ENCODE data around the gene ATP6V1F.
"Not testable (repeated sequence)": the region's sequence is repeated elsewhere in the genome, so short reads cannot be mapped to it uniquely, and the experiment has no call there.

ATP6V1F gene

DNA sequence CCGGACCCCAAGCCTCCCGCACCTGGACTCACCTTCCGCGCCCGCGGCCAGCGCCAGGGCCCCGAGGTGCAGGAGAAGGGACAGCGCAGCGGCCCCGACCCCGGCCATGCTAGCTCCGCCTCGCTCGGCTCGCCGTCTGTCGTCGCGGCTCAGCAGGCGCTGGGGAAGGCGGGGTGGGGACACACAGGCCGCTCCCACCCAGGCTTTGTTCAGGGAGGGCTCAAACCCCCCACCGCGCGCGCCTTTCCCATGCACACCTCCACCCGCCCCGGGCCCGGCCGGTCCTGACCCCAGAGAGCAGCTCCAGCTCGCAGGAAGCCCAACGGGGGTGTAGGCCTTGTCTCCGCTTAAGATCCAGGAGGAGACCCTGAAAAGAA is 47.9 kb downstream of the ATP6V1F start, which contains the start of gene KCP:
Gene KCP, minus strand, starts transcription at position 141 of the 377 bp plus-strand sequence. Its CDS starts 33 bp downstream, at position 108.
- peak within 1 kb of the TSS; percentile 58 for H3K4me3 ChIP-seq (ENCODE audit: low read depth, low read length)
- no peak for DNase-seq

DNA sequence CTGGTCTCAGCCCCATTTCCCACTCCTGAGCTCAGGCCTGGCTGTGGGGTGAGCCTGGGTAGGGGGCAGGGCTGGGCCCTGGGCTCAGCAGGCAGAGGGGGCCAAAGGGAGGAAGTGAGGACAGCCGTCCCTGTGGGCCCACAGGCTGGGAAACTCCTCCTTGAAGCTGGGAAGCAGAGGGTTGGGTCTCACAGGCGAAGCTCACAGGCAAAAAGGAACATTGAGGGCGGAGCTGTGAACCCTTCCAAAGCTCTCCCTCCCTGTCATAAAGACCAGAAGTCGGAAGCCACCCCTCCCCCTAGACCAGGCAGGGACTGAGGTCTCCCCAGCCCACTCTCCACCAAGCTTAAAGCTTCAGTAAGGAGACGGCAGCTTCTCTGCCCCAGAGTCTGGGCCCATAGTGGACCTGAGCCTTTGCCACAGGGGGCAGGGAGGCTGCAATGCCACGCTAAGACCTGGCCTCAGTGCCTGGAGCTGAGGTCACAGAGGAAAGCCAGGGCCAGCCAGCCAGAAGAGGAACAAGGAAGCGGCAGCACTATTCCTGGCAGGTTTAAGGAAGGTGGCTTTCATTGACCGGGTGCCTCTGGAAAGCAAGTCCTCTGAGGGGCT is 48.9 kb downstream of the ATP6V1F start:
- DNase-seq, result peak; percentile 50
- peaks cover 10% of the 10 kb centered on the region for H3K4me1 ChIP-seq
- no peaks in the 10 kb centered on the region for H3K36me3 ChIP-seq
- H3K4me3 ChIP-seq (ENCODE audit: low read depth, low read length), result no peak overlapping the region
- H3K27me3 ChIP-seq, result no peaks in the 10 kb centered on the region
- H3K9me3 ChIP-seq, result no peaks in the 10 kb centered on the region
- TF ChIP-seq, protein P1, sequence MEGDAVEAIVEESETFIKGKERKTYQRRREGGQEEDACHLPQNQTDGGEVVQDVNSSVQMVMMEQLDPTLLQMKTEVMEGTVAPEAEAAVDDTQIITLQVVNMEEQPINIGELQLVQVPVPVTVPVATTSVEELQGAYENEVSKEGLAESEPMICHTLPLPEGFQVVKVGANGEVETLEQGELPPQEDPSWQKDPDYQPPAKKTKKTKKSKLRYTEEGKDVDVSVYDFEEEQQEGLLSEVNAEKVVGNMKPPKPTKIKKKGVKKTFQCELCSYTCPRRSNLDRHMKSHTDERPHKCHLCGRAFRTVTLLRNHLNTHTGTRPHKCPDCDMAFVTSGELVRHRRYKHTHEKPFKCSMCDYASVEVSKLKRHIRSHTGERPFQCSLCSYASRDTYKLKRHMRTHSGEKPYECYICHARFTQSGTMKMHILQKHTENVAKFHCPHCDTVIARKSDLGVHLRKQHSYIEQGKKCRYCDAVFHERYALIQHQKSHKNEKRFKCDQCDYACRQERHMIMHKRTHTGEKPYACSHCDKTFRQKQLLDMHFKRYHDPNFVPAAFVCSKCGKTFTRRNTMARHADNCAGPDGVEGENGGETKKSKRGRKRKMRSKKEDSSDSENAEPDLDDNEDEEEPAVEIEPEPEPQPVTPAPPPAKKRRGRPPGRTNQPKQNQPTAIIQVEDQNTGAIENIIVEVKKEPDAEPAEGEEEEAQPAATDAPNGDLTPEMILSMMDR (IDR thresholded peaks at IDR 0.05; ENCODE audit: low read depth, low read length), result no peak

More for the DNA sequence above, 47.9 kb downstream of the ATP6V1F start, which contains the start of gene KCP:
- H3K27me3 ChIP-seq, result no peaks in the 10 kb centered on the region
- H3K4me1 ChIP-seq, result peaks cover 10% of the 10 kb centered on the region
- TF ChIP-seq, protein P1 (IDR thresholded peaks at IDR 0.05; ENCODE audit: low read depth, low read length), result no peak
- H3K36me3 ChIP-seq, result no peaks in the 10 kb centered on the region
- no peaks in the 10 kb centered on the region for H3K9me3 ChIP-seq

DNA sequence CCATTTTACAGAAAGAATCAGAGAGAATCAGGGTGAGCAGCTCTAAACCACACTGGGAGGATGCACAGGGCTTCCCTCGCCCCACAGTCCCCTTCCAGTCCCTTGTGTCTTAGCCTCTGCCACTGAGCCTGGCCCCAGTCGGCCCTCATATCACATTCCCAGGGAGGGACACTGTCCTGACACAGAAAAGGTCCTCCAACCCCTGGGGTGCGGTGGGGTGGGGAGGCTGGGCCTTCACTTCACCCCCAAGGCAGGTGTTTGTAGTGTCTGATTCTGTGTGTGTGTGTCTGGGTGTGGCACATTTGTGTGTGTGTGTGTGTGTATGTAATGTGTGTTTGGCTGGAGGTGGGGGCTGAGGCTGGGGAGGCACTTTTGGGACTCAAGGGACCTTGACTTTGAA is 49.6 kb downstream of the ATP6V1F start:
- Histone ChIP-seq H3K36me3 (no peaks in the 10 kb centered on the region), H3K27me3 (no peaks in the 10 kb centered on the region), H3K9me3 (no peaks in the 10 kb centered on the region), H3K4me3 (ENCODE audit: low read depth, low read length) (no peak overlapping the region), H3K4me1 (peaks cover 10% of the 10 kb centered on the region)
- TF ChIP-seq, protein P1 (IDR thresholded peaks at IDR 0.05; ENCODE audit: low read depth, low read length), result no peak
- DNase-seq, result no peak

DNA sequence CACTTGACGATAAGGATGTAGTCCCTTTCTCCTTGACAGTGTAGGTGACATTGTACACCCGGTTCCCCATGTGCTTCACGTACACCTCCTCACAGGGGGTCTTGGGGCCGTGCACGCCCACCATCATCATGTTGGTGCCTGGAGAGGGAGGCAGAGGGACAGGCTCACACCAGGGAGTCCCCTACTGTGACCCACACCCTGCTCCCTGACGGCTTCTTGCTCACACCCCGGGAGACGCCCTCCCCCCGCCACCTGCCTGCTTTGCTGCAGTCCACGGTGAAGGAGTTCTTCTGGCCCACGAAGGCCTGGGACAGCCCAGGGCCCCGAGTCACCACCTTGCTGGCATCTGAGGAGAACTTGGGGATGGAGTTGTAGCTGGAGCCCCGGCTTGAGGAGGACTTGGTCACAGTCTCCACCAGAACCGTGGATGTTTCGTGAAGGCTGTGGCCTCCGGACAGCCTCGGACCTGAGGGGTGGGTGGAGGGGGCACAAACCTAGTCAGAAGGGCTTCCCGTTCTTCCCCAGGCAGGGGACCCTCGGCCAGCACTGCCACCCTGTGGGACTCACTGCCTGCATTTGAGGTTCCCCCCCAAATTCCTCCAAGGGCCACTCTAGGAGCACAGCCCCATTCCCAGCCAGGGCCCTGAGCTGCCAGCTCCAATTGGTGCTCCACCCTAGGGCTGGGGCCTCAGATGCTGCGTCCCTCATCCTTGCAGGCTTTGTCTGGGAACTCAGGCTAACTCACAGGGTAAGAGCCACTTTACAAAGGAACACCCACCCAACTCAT is 50.2 kb downstream of the ATP6V1F start:
- not testable (repeated sequence) for H3K4me1 ChIP-seq; H3K36me3 ChIP-seq; H3K9me3 ChIP-seq; H3K4me3 ChIP-seq (ENCODE audit: low read depth, low read length); DNase-seq; H3K27me3 ChIP-seq

DNA sequence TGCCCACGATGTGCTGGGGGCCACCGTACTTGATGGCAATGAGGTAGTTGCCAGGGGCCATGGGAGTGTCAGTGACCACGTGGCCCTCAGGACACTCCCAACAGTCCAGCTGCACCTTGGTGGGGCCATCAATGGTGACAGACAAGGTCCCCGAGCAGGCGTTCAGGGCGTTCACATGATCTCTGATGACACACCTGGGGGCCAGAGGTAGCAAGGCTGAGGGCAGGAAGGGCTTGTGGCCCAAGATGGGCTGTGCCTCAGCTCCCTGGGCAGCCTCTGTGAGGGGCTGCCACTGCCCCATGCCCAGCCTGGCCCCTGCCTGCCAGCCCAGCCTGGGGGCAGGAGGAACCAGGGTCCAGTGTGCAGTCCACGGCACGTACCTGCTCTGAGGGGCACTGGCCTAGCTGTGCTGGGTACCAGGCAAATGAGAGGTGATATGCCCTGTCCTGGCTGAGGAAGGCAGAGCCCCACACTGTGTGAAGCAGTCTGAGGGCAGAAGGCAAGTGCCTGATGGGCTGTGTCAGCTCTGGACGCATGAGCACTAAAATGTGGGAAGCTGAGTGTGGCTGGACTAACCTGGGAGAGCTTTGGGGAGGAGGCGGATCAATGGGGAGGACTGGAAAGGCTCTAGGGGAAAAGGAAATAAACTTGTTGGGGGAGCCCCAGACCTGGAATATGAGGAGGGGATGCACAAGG is 51.4 kb downstream of the ATP6V1F start:
- no peak overlapping the region for H3K4me3 ChIP-seq (ENCODE audit: low read depth, low read length)
- H3K4me1 ChIP-seq, result peaks cover 7% of the 10 kb centered on the region
- H3K27me3 ChIP-seq, result no peaks in the 10 kb centered on the region
- TF ChIP-seq, protein P1 (IDR thresholded peaks at IDR 0.05; ENCODE audit: low read depth, low read length), result no peak
- H3K9me3 ChIP-seq, result no peaks in the 10 kb centered on the region
- DNase-seq, result no peak
- H3K36me3 ChIP-seq, result no peaks in the 10 kb centered on the region

DNA sequence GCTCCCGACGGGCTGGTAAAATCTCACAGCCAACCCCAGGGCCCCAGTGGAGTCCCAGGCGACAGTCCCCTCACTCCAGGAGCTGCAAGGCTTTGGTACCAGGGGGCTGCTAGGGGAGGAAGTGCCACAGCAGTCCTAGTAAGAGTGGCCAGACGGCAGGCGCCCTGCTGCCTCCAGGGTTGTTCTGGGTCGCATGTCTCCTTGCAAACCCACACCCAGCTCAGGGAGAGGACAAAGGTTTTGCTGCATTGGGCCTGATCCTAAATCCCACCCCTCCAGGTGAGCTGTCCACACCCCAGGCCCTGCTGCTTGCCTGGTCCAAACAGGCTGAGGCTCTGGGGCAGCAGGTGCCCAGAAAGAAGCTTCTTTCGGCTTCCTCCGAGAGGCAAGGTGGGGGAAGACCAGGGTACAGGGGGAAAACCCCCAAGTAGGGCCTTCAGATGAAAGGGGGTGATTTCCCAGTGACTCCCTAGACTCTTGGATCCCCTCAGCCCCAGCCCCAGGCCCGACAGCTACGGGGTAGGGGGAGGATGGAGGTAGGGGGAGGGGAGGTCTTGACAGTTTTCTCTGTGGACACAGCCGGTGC is 52.0 kb downstream of the ATP6V1F start:
- Histone ChIP-seq H3K4me3 (ENCODE audit: low read depth, low read length) (no peak overlapping the region), H3K27me3 (no peaks in the 10 kb centered on the region), H3K9me3 (no peaks in the 10 kb centered on the region), H3K4me1 (peaks cover 4% of the 10 kb centered on the region), H3K36me3 (no peaks in the 10 kb centered on the region)
- TF ChIP-seq, protein P1 (IDR thresholded peaks at IDR 0.05; ENCODE audit: low read depth, low read length), result no peak
- no peak for DNase-seq
